Fibroblast of pulmonary artery (primary cell): Measurements from ENCODE around the gene SLC17A4.
"Not testable (repeated sequence)": the region's sequence is repeated elsewhere in the genome, so short reads cannot be mapped to it uniquely, and the experiment has no call there.

Experiments
- DNase-seq: peaks from one replicate; pipeline ENCODE4 v3.0.0-alpha.2; 2010; ENCODE audit warnings: low read depth
- H3K4me3 ChIP-seq: replicated peaks from 2 replicates; pipeline ENCODE4 v1.5.1; 2011; ENCODE audit warnings: low read depth, mild to moderate bottlenecking, control low read depth, low read length, moderate library complexity
- TF ChIP-seq, protein P1 (sequence below): IDR thresholded peaks from 2 replicates; pipeline ENCODE4 v1.5.1; 2011; ENCODE audit warnings: mild to moderate bottlenecking, control low read depth, low read length, inconsistent platforms; ENCODE audit errors: missing control alignments

The SLC17A4 gene

DNA sequence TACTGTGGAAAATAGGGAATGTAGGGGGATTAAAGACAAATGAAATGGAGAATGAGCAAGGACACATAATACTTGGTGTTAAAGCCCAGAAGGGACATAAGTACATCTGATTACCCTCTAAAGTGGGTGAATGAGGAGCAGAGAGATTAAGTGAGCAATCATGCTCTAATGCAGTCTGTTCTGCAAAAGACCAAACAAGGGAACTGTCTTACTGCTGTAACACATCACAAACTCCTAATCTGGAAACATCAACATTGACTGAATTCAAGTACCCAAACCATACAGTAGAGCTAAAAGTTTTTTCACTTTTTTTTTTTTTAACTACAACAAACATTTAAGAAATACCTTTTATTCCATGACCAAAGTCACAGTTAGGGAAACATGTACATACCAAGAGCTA is 19.3 kb upstream of the SLC17A4 start:
- no peak overlapping the region for H3K4me3 ChIP-seq
- DNase-seq, result no peak
- TF ChIP-seq, protein P1, sequence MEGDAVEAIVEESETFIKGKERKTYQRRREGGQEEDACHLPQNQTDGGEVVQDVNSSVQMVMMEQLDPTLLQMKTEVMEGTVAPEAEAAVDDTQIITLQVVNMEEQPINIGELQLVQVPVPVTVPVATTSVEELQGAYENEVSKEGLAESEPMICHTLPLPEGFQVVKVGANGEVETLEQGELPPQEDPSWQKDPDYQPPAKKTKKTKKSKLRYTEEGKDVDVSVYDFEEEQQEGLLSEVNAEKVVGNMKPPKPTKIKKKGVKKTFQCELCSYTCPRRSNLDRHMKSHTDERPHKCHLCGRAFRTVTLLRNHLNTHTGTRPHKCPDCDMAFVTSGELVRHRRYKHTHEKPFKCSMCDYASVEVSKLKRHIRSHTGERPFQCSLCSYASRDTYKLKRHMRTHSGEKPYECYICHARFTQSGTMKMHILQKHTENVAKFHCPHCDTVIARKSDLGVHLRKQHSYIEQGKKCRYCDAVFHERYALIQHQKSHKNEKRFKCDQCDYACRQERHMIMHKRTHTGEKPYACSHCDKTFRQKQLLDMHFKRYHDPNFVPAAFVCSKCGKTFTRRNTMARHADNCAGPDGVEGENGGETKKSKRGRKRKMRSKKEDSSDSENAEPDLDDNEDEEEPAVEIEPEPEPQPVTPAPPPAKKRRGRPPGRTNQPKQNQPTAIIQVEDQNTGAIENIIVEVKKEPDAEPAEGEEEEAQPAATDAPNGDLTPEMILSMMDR, result no peak

DNA sequence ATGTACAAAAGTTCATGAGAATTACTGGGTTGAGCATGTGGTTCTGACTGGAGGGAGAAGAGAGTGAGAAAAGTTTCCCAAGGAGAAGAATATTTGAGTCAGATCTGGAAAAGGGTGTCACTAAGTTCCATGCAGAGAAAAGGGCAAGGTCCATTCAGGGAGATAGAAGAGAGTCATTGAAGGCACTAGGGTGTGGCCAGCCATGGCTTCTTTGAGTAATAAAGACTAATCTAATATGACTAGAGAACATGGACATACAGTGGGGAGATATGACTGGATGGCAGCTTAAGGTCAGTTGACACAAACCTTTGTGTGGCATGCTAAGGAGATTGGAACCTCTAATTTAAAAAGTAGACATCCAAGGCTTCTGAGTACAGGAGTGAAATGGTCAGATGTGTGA is 10.7 kb upstream of the SLC17A4 start:
- no peak overlapping the region for H3K4me3 ChIP-seq
- TF ChIP-seq, protein P1, result no peak
- DNase-seq, result no peak

DNA sequence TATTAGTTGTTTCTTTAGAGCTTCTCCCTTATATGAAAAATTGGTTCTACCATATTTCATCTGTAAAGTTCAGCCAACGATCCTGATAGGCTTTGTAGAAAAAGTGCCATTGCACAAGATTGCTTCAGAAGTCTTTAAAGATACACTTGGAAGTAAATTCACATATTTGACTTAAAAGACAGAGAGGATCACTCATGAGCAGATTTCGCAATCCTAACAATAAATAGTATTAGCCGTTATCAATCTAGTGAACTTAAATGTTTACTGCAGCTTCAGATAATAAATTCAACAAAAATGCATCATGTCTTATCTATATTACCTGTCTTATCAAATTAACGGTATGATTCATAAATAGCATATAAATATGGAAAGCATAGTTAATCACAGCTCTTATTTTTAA is 8.7 kb upstream of the SLC17A4 start:
- H3K4me3 ChIP-seq, result no peak overlapping the region
- DNase-seq, result no peak
- TF ChIP-seq, protein P1, result no peak

DNA sequence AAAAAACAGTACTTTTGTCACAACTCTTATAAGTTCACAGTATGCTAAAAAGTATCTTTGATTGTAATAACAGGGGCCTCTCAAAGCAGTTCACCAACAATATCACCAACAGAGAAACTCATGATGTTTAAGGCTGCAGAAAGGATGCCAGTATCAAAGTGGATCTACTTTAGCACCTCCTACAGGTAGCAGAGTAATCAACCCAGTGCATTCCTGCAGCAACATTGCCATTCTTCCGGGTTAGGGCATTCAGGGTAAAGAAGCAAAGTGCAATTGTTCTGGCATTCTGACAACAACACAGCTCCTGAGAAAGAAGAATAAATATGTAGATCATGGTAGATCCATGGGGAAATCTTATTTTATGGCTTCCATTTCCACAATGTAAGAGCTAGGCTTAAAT is 7.6 kb upstream of the SLC17A4 start:
- no peak overlapping the region for H3K4me3 ChIP-seq
- TF ChIP-seq, protein P1, result no peak
- no peak for DNase-seq

DNA sequence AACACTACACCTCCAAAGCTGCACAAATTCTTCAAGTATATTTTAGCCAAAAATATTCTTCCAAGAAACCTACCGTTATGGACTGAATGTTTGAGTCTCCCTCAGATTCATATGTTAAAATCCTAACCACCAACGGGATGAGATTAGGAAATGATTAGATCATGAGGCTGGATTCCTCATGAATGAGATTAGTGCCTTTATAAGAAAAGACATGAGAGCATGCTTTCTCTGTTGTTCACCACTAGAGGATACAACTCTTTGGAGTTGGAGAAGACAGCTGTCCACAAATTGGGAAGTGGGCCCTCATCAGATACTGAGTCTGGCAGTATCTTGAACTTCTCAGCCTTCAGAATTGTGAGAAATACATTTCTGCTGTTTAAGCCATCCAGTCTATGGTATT is 7.1 kb upstream of the SLC17A4 start:
- no peak overlapping the region for H3K4me3 ChIP-seq
- no peak for DNase-seq
- TF ChIP-seq, protein P1, result no peak

DNA sequence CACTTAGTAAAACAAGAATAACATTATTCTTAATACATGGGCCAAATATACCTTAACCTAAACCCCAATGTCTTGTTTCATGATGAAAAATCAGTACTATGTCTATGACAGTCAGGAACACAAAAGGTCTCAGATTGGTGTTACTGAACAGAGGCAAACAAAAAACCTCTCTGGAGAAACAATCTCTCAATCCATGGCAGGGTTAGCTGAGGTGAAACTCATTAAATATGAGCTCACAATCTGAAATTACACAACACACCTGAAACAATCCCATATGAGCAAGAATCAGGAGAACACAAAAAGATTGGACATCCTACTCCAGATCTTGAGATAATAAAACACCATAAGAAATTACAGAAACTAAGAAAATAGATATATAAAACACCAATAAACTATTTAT is 6.5 kb upstream of the SLC17A4 start:
- TF ChIP-seq, protein P1, result no peak
- no peak for DNase-seq

GRCh38 chr6:25748601-25749517 is 5.7 kb upstream of the SLC17A4 start:
- not testable (repeated sequence) for DNase-seq, H3K4me3 ChIP-seq

More for the DNA sequence above, 6.5 kb upstream of the SLC17A4 start:
- no peak overlapping the region for H3K4me3 ChIP-seq
